ENCODE data around the gene SNX7. TPM values are rescaled to one million over a fixed set of nuclear protein-coding genes. Genes with fewer than 3 reads are reported as not detected.

SNX7 gene
- total and polyA plus RNA-seq, 9 of the 15 experiments (the other 6 are each of a cell fraction or from before 2014, with no cell fraction given), result 0.09 TPM; not detected in 8

DNA sequence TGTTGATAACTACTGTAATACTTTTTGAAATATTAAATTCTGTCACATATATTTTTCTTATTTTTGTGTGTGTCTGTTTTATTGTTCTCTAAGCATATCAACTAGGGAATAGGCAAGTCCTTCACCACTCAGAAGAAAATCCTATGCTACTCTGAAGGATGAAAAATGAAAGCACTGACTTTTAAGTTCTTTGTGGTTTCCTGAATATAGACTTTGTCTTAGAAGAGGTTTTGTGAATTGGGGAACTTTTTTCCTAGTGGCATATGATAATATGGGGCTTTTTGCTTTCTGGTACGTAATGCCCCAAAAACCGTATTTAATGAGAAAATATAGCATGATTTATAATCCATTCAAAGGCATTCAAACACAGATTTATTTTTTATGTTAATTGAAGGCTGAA lies 136.0 kb downstream of the SNX7 start:
- no peaks in the 10 kb centered on the region for H3K36me3 ChIP-seq (ENCODE audit: control insufficient read depth, insufficient read depth, low read length)
- H3K79me2 ChIP-seq (ENCODE audit: control insufficient read depth, insufficient read depth, low read length), result no peaks in the 10 kb centered on the region
- BruUV-seq (replicated peaks), result no TSS peak
- no peak overlapping the region for H3K9ac ChIP-seq (ENCODE audit: insufficient read depth in 1 of 2, low read depth in 2 of 2, low read length in 2 of 2)
- POLR2A ChIA-PET, result no interaction called here
- H2AFZ ChIP-seq (ENCODE audit: low read depth, low read length), result no peak overlapping the region
- ATAC-seq, result no peak
- DNase-seq (ENCODE audit: extremely low read depth in 1 of 4, low spot score in 3 of 4), result no peak
- TF ChIP-seq, protein P1, sequence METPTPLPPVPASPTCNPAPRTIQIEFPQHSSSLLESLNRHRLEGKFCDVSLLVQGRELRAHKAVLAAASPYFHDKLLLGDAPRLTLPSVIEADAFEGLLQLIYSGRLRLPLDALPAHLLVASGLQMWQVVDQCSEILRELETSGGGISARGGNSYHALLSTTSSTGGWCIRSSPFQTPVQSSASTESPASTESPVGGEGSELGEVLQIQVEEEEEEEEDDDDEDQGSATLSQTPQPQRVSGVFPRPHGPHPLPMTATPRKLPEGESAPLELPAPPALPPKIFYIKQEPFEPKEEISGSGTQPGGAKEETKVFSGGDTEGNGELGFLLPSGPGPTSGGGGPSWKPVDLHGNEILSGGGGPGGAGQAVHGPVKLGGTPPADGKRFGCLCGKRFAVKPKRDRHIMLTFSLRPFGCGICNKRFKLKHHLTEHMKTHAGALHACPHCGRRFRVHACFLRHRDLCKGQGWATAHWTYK (CRISPR knock-in tag; IDR thresholded peaks at IDR 0.05), result no peak
- TF ChIP-seq, protein P2, sequence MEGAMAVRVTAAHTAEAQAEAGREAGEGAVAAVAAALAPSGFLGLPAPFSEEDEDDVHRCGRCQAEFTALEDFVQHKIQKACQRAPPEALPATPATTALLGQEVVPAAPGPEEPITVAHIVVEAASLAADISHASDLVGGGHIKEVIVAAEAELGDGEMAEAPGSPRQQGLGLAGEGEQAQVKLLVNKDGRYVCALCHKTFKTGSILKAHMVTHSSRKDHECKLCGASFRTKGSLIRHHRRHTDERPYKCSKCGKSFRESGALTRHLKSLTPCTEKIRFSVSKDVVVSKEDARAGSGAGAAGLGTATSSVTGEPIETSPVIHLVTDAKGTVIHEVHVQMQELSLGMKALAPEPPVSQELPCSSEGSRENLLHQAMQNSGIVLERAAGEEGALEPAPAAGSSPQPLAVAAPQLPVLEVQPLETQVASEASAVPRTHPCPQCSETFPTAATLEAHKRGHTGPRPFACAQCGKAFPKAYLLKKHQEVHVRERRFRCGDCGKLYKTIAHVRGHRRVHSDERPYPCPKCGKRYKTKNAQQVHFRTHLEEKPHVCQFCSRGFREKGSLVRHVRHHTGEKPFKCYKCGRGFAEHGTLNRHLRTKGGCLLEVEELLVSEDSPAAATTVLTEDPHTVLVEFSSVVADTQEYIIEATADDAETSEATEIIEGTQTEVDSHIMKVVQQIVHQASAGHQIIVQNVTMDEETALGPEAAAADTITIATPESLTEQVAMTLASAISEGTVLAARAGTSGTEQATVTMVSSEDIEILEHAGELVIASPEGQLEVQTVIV (CRISPR knock-in tag; IDR thresholded peaks at IDR 0.05; ENCODE audit: borderline replicate concordance), result no peak
- H3K4me1 ChIP-seq (replicated peaks in 1 of 2; ENCODE audit: control insufficient read depth in 2 of 2, insufficient read depth in 2 of 2, low read length in 2 of 2), result no peaks in the 10 kb centered on the region
- in situ Hi-C loops (cut with MboI) (no loop called here), intact Hi-C loops (cut with micrococcal nuclease) (no loop called here)
- FAIRE-seq, result no peak
- H3K9me1 ChIP-seq (ENCODE audit: control insufficient read depth, insufficient read depth, low read length), result no peaks in the 10 kb centered on the region
- H3K4me3 ChIP-seq, result no peak overlapping the region
- no peak overlapping the region for H3K27ac ChIP-seq (ENCODE audit: extremely low read depth, low read depth, low read length)
- H3K4me2 ChIP-seq (ENCODE audit: insufficient read depth, low read length), result no peak overlapping the region
- 0% methylated on average over 2 of the region's 2 CpGs for WGBS (ENCODE audit: insufficient coverage, low coverage, missing lambda C conversion rate)
- H4K20me1 ChIP-seq (replicated peaks; ENCODE audit: control insufficient read depth, insufficient read depth, low read length), result no peaks in the 10 kb centered on the region
- H3K9me3 ChIP-seq (replicated peaks; ENCODE audit: control insufficient read depth, insufficient read depth, low read depth, low read length), result no peaks in the 10 kb centered on the region
- no peaks in the 10 kb centered on the region for H3K27me3 ChIP-seq (ENCODE audit: control insufficient read depth in 2 of 2, insufficient read depth in 2 of 2, low read length in 2 of 2)
- CTCF ChIA-PET (ENCODE audit: low intra/inter-chr PET ratio), result no interaction called here
